Thyroid gland (tissue), 4 donors: ENCODE measurements around the gene ACOT13. TPM values are rescaled to one million over a fixed set of nuclear protein-coding genes. Genes with fewer than 3 reads are reported as not detected.
"Not testable (repeated sequence)": the region's sequence is repeated elsewhere in the genome, so short reads cannot be mapped to it uniquely, and the experiment has no call there.

Source experiments
- DNase-seq, 2 donors: peaks; one replicate each; pipeline ENCODE4 v3.0.0-alpha.2; 2019
- H3K27ac ChIP-seq, 3 donors: fragments of 200-600 bp; sonication (generic); 1 replicate in 2 of 3; 2 replicates in 1 of 3; pipeline ENCODE4 v1.5.1; 2016 to 2019; ENCODE audit warnings: mild to moderate bottlenecking in 1 of 3, moderate library complexity in 1 of 3
- H3K27me3 ChIP-seq: fragments of 200-600 bp; sonication (generic); one replicate; pipeline ENCODE4 v1.5.1; 2019
- H3K36me3 ChIP-seq, 2 donors: fragments of 200-600 bp; sonication (generic); one replicate each; pipeline ENCODE4 v1.5.1; 2016 to 2019
- H3K4me1 ChIP-seq, 2 donors: fragments of 200-600 bp; sonication (generic); one replicate each; pipeline ENCODE4 v1.5.1; 2017 to 2019
- H3K4me3 ChIP-seq, 3 donors: fragments of 200-600 bp; sonication (generic); replicated peaks in 1 of 3; 1 replicate in 2 of 3; 2 replicates in 1 of 3; pipeline ENCODE4 v1.5.1; 2016; ENCODE audit warnings: mild to moderate bottlenecking in 1 of 3
- H3K9me3 ChIP-seq: fragments of 200-600 bp; sonication (generic); one replicate; pipeline ENCODE4 v1.5.1; 2017
- CTCF ChIP-seq, 6 experiments: fragments of 200-600 bp in 3 of 6; fragments of 450-650 bp in 3 of 6; sonication (generic) in 3 of 6; IDR thresholded peaks; one replicate each; pipeline ENCODE4 v1.5.1; 2016 to 2019; ENCODE audit warnings: antibody characterized with exemption in 6 of 6, mild to moderate bottlenecking in 2 of 6, inconsistent platforms in 1 of 6, moderate library complexity in 1 of 6
- POLR2A ChIP-seq, 2 donors: fragments of 450-650 bp; IDR thresholded peaks; one replicate each; pipeline ENCODE4 v1.6.1; 2017; ENCODE audit warnings: antibody characterized with exemption in 2 of 2, mild to moderate bottlenecking in 2 of 2, moderate library complexity in 1 of 2
- WGBS, 2 donors: methylation state at CpG; one replicate each; pipeline ENCODE4 v1.1.5; 2017; 5-methylcytosine and 5-hydroxymethylcytosine counted together
- intact Hi-C: fragments of 100-400 bp; cut with DNase I; formaldehyde crosslinking; loops from one replicate; pipeline ENCODE4 v1.15.1; 2023
- total RNA-seq, 4 donors: library from RNA; depleted of rRNA; stranded (reverse); fragments of >200 nt; gene quantifications; one replicate each; pipeline ENCODE4 v1.2.3, GENCODE V29; 2016

The ACOT13 gene
- total RNA-seq, 4 donors from 2014 or later: 5.5 to 13.3 (median 8.6) TPM

DNA sequence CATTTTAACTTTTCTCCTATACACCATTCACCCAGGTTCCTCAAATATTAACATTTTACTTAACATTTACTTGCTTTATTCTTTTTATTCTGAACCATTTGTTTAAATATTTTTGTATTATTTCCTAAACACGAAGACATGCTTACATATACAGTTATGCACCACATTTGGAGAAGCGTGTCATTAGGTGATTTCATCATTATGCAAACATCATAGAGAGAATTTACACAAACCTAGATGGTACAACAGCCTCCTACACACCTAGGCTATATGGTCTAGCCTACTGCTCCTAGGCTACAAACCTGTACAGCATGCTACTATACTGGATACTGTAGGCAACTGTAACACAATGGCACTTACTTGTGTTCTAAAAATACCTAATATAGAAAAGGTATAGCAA lies 6.8 kb upstream of the ACOT13 start:
- peaks cover 3 to 4% of the 10 kb centered on the region in 2 donors for H3K4me1 ChIP-seq
- TF ChIP-seq POLR2A (IDR thresholded peaks at IDR 0.05): no peak
- TF ChIP-seq CTCF (IDR thresholded peaks at IDR 0.05): no peak
- peaks cover 3 to 10% of the 10 kb centered on the region in 2 donors for H3K36me3 ChIP-seq
- no peak for DNase-seq
- 97 to 100% methylated on average over 2 of the region's 2 CpGs for WGBS, 2 donors
- intact Hi-C loops: no loop called here
- no peaks in the 10 kb centered on the region for H3K9me3 ChIP-seq
- H3K27ac ChIP-seq: no peak overlapping the region
- H3K4me3 ChIP-seq: no peak overlapping the region
- H3K27me3 ChIP-seq: no peaks in the 10 kb centered on the region

- DNase-seq, H3K9me3 ChIP-seq, H3K27me3 ChIP-seq, H3K27ac ChIP-seq, H3K4me3 ChIP-seq, intact Hi-C loops: not testable (repeated sequence)
- H3K36me3 ChIP-seq: peaks cover 3 to 10% of the 10 kb centered on the region in 2 donors
- peaks cover 8 to 12% of the 10 kb centered on the region in 2 donors for H3K4me1 ChIP-seq
- WGBS, 2 donors: 85 to 86% methylated on average over 5 of the region's 5 CpGs
These were observed 5.1 kb upstream of the ACOT13 start for GRCh38 chr6:24661759-24662158.

DNA sequence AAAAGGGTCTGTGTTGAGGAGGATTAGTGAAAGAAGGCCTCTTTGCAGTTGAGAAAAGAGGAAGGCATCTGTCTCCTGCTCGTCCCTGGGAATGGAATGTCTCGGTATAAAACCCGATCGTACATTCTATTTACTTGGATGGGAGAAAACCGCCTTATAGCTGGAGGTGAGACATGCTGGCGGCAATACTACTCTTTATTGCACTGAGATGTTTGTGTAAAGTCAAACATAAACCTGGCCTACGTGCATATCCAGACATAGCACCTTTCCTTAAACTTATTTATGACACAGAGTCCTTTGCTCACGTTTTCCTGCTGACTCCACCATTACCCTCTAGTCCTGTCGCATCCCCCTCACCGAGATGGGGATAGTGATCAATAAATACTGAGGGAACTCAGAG lies 4.6 kb upstream of the ACOT13 start:
- no peaks in the 10 kb centered on the region for H3K27me3 ChIP-seq
- H3K4me1 ChIP-seq: peaks cover 8 to 12% of the 10 kb centered on the region in 2 donors
- TF ChIP-seq CTCF (IDR thresholded peaks at IDR 0.05) (no peak), POLR2A (IDR thresholded peaks at IDR 0.05) (no peak)
- intact Hi-C loops: no loop called here
- no peaks in the 10 kb centered on the region for H3K9me3 ChIP-seq
- peaks cover 3 to 10% of the 10 kb centered on the region in 2 donors for H3K36me3 ChIP-seq
- no peak for DNase-seq
- H3K27ac ChIP-seq: no peak overlapping the region
- no peak overlapping the region for H3K4me3 ChIP-seq
- 95% methylated on average over 10 of the region's 10 CpGs for WGBS, 2 donors

- no peak overlapping the region for H3K4me3 ChIP-seq
- WGBS, 2 donors: 97 to 100% methylated on average over 1 of the region's 1 CpG
- intact Hi-C loops: no loop called here
- peaks cover 3 to 6% of the 10 kb centered on the region in 2 donors for H3K36me3 ChIP-seq
- H3K9me3 ChIP-seq: no peaks in the 10 kb centered on the region
- no peaks in the 10 kb centered on the region for H3K27me3 ChIP-seq
- TF ChIP-seq CTCF (IDR thresholded peaks at IDR 0.05) (no peak), POLR2A (IDR thresholded peaks at IDR 0.05) (no peak)
- DNase-seq: no peak
- H3K4me1 ChIP-seq: peaks cover 14 to 19% of the 10 kb centered on the region in 2 donors
- no peak overlapping the region for H3K27ac ChIP-seq
These were observed 3.7 kb upstream of the ACOT13 start for GRCh38 chr6:24663189-24663588.

DNA sequence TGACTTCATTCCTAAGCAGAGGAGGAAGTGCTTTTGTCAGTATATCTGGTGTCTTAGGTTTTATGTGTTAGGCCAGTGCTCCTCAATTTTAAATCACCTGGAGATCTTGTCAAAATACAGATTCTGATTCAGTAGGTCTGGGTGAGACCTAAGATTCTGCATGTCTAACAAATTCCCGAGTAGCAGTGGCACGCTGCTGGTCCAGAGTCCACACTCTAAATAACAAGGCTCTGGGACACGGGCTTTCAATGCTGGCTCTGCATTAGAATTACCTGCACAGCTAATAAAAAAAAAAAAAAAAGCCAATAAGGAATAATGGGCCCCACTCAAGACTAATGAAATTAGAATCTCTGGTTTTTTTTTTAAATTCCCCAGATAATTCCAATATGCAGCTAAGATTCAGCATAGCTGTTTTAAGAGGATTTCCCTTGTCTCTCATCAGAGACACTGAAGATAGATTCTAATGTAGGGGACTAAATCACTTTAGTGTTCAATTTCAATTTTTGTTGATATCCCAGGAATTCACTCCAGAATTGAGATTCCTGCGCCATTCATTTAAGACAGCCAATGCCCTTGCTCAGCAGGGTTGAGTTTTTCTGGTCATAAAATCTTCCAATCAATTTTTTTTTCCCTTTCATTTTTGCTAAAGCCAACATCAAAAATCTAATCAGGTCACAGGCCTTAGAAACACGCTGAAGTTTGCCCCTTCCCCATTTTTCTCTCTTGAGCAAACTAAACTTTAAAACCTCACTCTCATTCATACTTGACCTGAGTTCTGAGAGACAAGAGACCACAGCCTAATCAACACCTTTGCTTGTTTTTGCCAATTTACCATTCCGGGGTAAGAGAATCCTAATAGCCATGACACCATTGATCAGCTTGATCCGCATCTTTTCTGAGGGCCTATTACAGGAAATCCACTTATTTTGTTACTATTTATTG lies 2.6 kb upstream of the ACOT13 start:
- Histone ChIP-seq H3K4me1 (peaks cover 14 to 22% of the 10 kb centered on the region in 2 donors), H3K27me3 (no peaks in the 10 kb centered on the region), H3K36me3 (peaks cover 3 to 4% of the 10 kb centered on the region in 2 donors), H3K4me3 (no peak overlapping the region), H3K9me3 (no peaks in the 10 kb centered on the region), H3K27ac (no peak overlapping the region)
- intact Hi-C loops: no loop called here
- WGBS, 2 donors: 94 to 95% methylated on average over 7 of the region's 7 CpGs
- DNase-seq: no peak
- no peak for TF ChIP-seq CTCF (IDR thresholded peaks at IDR 0.05)
- TF ChIP-seq POLR2A (IDR thresholded peaks at IDR 0.05): no peak
